SU-DHL-6 (cell line): ENCODE measurements around the gene TFG.

Source experiments
- EZH2phosphoT487 ChIP-seq: fragments of 200-600 bp; sonication (generic), shearing (Covaris generic); conservative IDR thresholded peaks from 2 replicates; pipeline ENCODE4 v1.6.1; 2018; ENCODE audit warnings: mild to moderate bottlenecking, antibody characterized with exemption, low read length, moderate library complexity, mixed read lengths
- TF ChIP-seq, protein P1 (sequence below): fragments of 200-600 bp; sonication (generic); IDR thresholded peaks from one replicate; pipeline ENCODE4 v1.5.1; 2017; ENCODE audit warnings: antibody characterized with exemption, mild to moderate bottlenecking, low read length, moderate library complexity; ENCODE audit not compliant: insufficient read depth, poor library complexity, severe bottlenecking

DNA sequence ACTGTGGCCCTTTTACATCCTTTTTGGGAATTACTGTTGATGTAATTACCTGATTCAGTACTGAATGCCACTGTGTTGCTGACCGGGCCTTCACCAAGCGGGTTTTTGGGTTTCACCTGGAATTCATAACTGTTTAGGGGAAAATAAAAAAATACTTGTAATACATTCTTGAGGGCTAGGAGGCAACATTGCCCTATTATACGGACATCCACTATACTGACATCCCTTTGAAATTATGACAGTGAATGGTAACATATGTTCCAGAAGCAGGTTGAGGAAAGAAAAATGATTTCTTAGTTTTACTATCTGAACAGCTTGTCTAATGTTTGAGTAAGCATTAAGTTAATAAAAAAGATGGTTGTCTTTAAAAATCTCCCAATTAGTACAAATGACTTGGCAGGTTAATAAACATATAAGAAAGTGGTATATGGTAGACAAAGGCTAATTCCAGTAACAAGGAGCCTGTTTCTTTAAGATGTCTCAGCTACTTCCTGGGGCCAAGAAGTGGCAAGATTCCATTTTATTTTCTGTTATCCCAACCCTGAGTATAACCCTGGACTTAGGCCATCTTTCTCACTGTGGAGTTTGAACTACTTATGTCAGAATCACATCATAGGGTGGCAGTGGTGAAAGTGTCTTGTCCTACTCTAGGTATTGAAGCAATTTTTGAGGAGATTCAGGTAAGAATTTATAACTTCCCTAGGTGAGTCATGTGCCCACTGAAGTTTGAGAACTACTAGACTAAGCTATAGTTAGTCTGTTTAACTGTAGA is 45.5 kb downstream of the TFG start:
- TF ChIP-seq, protein P1, sequence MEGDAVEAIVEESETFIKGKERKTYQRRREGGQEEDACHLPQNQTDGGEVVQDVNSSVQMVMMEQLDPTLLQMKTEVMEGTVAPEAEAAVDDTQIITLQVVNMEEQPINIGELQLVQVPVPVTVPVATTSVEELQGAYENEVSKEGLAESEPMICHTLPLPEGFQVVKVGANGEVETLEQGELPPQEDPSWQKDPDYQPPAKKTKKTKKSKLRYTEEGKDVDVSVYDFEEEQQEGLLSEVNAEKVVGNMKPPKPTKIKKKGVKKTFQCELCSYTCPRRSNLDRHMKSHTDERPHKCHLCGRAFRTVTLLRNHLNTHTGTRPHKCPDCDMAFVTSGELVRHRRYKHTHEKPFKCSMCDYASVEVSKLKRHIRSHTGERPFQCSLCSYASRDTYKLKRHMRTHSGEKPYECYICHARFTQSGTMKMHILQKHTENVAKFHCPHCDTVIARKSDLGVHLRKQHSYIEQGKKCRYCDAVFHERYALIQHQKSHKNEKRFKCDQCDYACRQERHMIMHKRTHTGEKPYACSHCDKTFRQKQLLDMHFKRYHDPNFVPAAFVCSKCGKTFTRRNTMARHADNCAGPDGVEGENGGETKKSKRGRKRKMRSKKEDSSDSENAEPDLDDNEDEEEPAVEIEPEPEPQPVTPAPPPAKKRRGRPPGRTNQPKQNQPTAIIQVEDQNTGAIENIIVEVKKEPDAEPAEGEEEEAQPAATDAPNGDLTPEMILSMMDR = no peak
- no peak for TF ChIP-seq EZH2phosphoT487
